HepG2 (cell line): ENCODE results near the gene MREG. TPM values are rescaled to one million over a fixed set of nuclear protein-coding genes. Genes with fewer than 3 reads are reported as not detected.

Source experiments
- ATAC-seq: fragments of 200-7000 bp; cut with Tn5 transposase; 3 replicates; pipeline ENCODE4 v1.9.1; 2020; ENCODE audit warnings: mild to moderate bottlenecking, moderate library complexity
- BruUV-seq: library from RNA; stranded (reverse); fragments of 400-500 nt; replicated peaks from 2 replicates; lab custom pipeline; 2021; lab: Mats Ljungman, UMichigan
- CTCF ChIA-PET: fragments of 300-600 bp; formaldehyde crosslinking; extraction: SDS; loops from one replicate; lab custom pipeline; 2021; ENCODE audit warnings: low total read pairs, inconsistent platforms, low intra/inter-chr PET ratio; lab: Yijun Ruan, JAX
- POLR2A ChIA-PET: fragments of 350-600 bp; sonication (Branson Sonifier 250); formaldehyde crosslinking; loops from one replicate; lab custom pipeline; 2020; ENCODE audit warnings: antibody characterized with exemption, inconsistent platforms; lab: Yijun Ruan, JAX
- DNase-seq: peaks from one replicate; pipeline ENCODE4 v3.0.0-alpha.2; 2015; ENCODE audit warnings: low spot score
- FAIRE-seq: peaks from 3 replicates; lab custom pipeline; 2011; peaks lifted over from hg19 to GRCh38; lab: Jason Lieb, UNC
- H2AFZ ChIP-seq: one replicate; pipeline ENCODE4 v1.6.1; 2011; ENCODE audit warnings: low read length, inconsistent platforms
- H3K27ac ChIP-seq: fragments of 300-600 bp; 3 replicates; pipeline ENCODE4 v1.8.0; 2011; ENCODE audit warnings: mixed run types, mild to moderate bottlenecking, mixed read lengths, low read length, inconsistent platforms; ENCODE audit not compliant: insufficient read depth; ENCODE audit errors: extremely low read length
- H3K27me3 ChIP-seq, 2 experiments: fragments of 200-600 bp in 1 of 2; 2 replicates in 1 of 2; 3 replicates in 1 of 2; pipeline versions ENCODE4 v1.6.0 to v1.8.0; 2011; ENCODE audit warnings: low read length in 2 of 2, mild to moderate bottlenecking in 2 of 2, moderate library complexity in 2 of 2, inconsistent platforms in 1 of 2; ENCODE audit not compliant: insufficient read depth in 2 of 2, control insufficient read depth in 1 of 2
- H3K36me3 ChIP-seq, 2 experiments: fragments of 200-600 bp in 1 of 2; replicated peaks in 1 of 2; 2 replicates in 1 of 2; 3 replicates in 1 of 2; pipeline versions ENCODE4 v1.5.1 to v1.8.0; 2011; ENCODE audit warnings: low read length in 2 of 2, inconsistent platforms in 1 of 2; ENCODE audit not compliant: insufficient read depth in 2 of 2, control insufficient read depth in 1 of 2
- H3K4me1 ChIP-seq: 2 replicates; pipeline ENCODE4 v1.5.1; 2012; ENCODE audit warnings: low read length, inconsistent platforms; ENCODE audit not compliant: insufficient read depth
- H3K4me2 ChIP-seq: 2 replicates; pipeline ENCODE4 v1.6.0; 2011; ENCODE audit warnings: low read depth, low read length, inconsistent platforms
- H3K4me3 ChIP-seq, 3 experiments: fragments of 200-600 bp in 1 of 3; sonication (generic), shearing (Covaris generic) in 1 of 3; replicated peaks in 1 of 3; 2 replicates each; pipeline ENCODE4 v1.5.1; 2011 to 2016; ENCODE audit warnings: low read length in 3 of 3, inconsistent platforms in 2 of 3, low read depth in 2 of 3, mild to moderate bottlenecking in 2 of 3, control low read depth in 1 of 3, mixed read lengths in 1 of 3; ENCODE audit not compliant: insufficient read depth in 1 of 3
- H3K79me2 ChIP-seq: one replicate; pipeline ENCODE4 v1.6.1; 2011; ENCODE audit warnings: low read length, inconsistent platforms; ENCODE audit not compliant: insufficient read depth
- H3K9ac ChIP-seq: 2 replicates; pipeline ENCODE4 v1.6.0; 2011; ENCODE audit warnings: mild to moderate bottlenecking, low read depth, low read length, inconsistent platforms; ENCODE audit not compliant: insufficient read depth
- H3K9me3 ChIP-seq: 2 replicates; pipeline ENCODE4 v1.5.1; 2012; ENCODE audit warnings: mild to moderate bottlenecking, low read length
- H4K20me1 ChIP-seq: 2 replicates; pipeline ENCODE4 v1.6.0; 2011; ENCODE audit warnings: inconsistent platforms, mild to moderate bottlenecking, low read length, moderate library complexity; ENCODE audit not compliant: insufficient read depth
- EEA1 ChIP-seq: sonication (generic); formaldehyde crosslinking; IDR thresholded peaks from 2 replicates; pipeline ENCODE4 v1.5.1; 2020; ENCODE audit warnings: mild to moderate bottlenecking, missing genetic modification reagents, borderline replicate concordance
- HES4 ChIP-seq: sonication (generic); formaldehyde crosslinking; IDR thresholded peaks from 2 replicates; pipeline ENCODE4 v1.9.0; 2021; ENCODE audit warnings: mild to moderate bottlenecking, missing genetic modification reagents, borderline replicate concordance
- HNF1A ChIP-seq, 2 experiments: sonication (generic) in 1 of 2; formaldehyde crosslinking in 1 of 2; IDR thresholded peaks; 2 replicates each; pipeline versions ENCODE4 v1.4.0 to v1.6.1; 2016 to 2020; ENCODE audit warnings: borderline replicate concordance in 1 of 2, low read depth in 1 of 2, mild to moderate bottlenecking in 1 of 2, missing genetic modification reagents in 1 of 2
- HNF1B ChIP-seq: sonication (generic); formaldehyde crosslinking; IDR thresholded peaks from 2 replicates; pipeline ENCODE4 v1.5.1; 2020; ENCODE audit warnings: mild to moderate bottlenecking, moderate library complexity, missing genetic modification reagents
- HNRNPL ChIP-seq: fragments of 200-400 bp; formaldehyde crosslinking; IDR thresholded peaks from 2 replicates; pipeline ENCODE4 v1.6.1; 2017; ENCODE audit warnings: mild to moderate bottlenecking, low read depth, low read length
- NFE2L2 ChIP-seq: fragments of 150-350 bp; IDR thresholded peaks from 2 replicates; pipeline ENCODE4 v1.6.1; 2014; ENCODE audit warnings: low read length
- REXO4 ChIP-seq: sonication (generic); formaldehyde crosslinking; IDR thresholded peaks from 2 replicates; pipeline ENCODE4 v1.8.0; 2022; ENCODE audit warnings: missing genetic modification reagents, mild to moderate bottlenecking, borderline replicate concordance
- RNF2 ChIP-seq: fragments of 450-650 bp; conservative IDR thresholded peaks from 2 replicates; pipeline ENCODE4 v1.6.1; 2016; ENCODE audit warnings: low read depth
- SCMH1 ChIP-seq: sonication (generic); formaldehyde crosslinking; IDR thresholded peaks from 2 replicates; pipeline ENCODE4 v1.9.0; 2021; ENCODE audit warnings: missing genetic modification reagents, mild to moderate bottlenecking, borderline replicate concordance
- SP2 ChIP-seq: sonication (generic); formaldehyde crosslinking; IDR thresholded peaks from 2 replicates; pipeline ENCODE4 v1.5.1; 2020; ENCODE audit warnings: mild to moderate bottlenecking, missing genetic modification reagents
- TRIM24 ChIP-seq: sonication (generic); formaldehyde crosslinking; IDR thresholded peaks from 2 replicates; pipeline ENCODE4 v1.8.0; 2022; ENCODE audit warnings: mild to moderate bottlenecking, missing genetic modification reagents
- ZNF30 ChIP-seq: sonication (generic); formaldehyde crosslinking; IDR thresholded peaks from 2 replicates; pipeline ENCODE4 v1.5.0; 2020; ENCODE audit warnings: mild to moderate bottlenecking, missing genetic modification reagents
- ZNF337 ChIP-seq: sonication (generic); formaldehyde crosslinking; IDR thresholded peaks from 2 replicates; pipeline ENCODE4 v1.5.1; 2020; ENCODE audit warnings: missing genetic modification reagents, low read depth, mild to moderate bottlenecking, borderline replicate concordance
- ZNF510 ChIP-seq: sonication (generic); formaldehyde crosslinking; IDR thresholded peaks from 2 replicates; pipeline ENCODE4 v1.4.0; 2020; ENCODE audit warnings: low read depth, mild to moderate bottlenecking, missing genetic modification reagents
- ZNF572 ChIP-seq: sonication (generic); formaldehyde crosslinking; IDR thresholded peaks from 2 replicates; pipeline ENCODE4 v1.5.1; 2020; ENCODE audit warnings: mild to moderate bottlenecking, missing genetic modification reagents
- ZNF879 ChIP-seq: sonication (generic); formaldehyde crosslinking; IDR thresholded peaks from 2 replicates; pipeline ENCODE4 v1.8.1; 2023; ENCODE audit warnings: missing genetic modification reagents
- ZSCAN30 ChIP-seq: sonication (generic); formaldehyde crosslinking; IDR thresholded peaks from 2 replicates; pipeline ENCODE4 v1.5.0; 2020; ENCODE audit warnings: mild to moderate bottlenecking, missing genetic modification reagents
- whole genome bisulfite sequencing: methylation state at CpG from one replicate; pipeline ENCODE4 v1.1.6; 2017; ENCODE audit warnings: low lambda C conversion rate; 5-methylcytosine and 5-hydroxymethylcytosine counted together
- in situ Hi-C: cut with HindIII; loops from 2 replicates; pipeline ENCODE4 v1.10.0; 2017; ENCODE audit warnings: low pct_unique_long_range_greater_than_20kb; ENCODE audit not compliant: extremely low pct_ligation_motif_present
- intact Hi-C: fragments of 100-400 bp; cut with micrococcal nuclease; formaldehyde crosslinking; loops from one replicate; pipeline ENCODE4 v1.10.0; 2022; ENCODE audit not compliant: unreplicated experiment
- polyA plus RNA-seq, 8 experiments: library from polyadenylated mRNA; depleted of rRNA in 3 of 8; stranded (reverse) in 7 of 8; unstranded in 1 of 8; fragments of >200 nt; fragmentation: Illumina TruSeq in 4 of 8; extraction: Trizol in 4 of 8; gene quantifications; 2 replicates each; pipeline versions ENCODE4 v1.2.1 to v1.2.3, GENCODE V29; 2011 to 2016; ENCODE audit warnings: low read depth in 4 of 8, missing spikeins in 1 of 8, mixed read lengths in 1 of 8; ENCODE audit not compliant: insufficient read depth in 1 of 8
- total RNA-seq, 5 experiments: library from RNA; depleted of rRNA; stranded (reverse); fragments of >200 nt; fragmentation: Illumina TruSeq; extraction: Trizol; gene quantifications; 2 replicates each; pipeline ENCODE4 v1.2.3, GENCODE V29; 2016; ENCODE audit warnings: low read depth in 1 of 5

The MREG gene
- total and polyA plus RNA-seq, 2 of the 13 experiments (the other 11 are each of a cell fraction or from before 2014, with no cell fraction given) = 7.5 to 23.3 TPM

- TF ChIP-seq NFE2L2 (peak; percentile 72), HNRNPL (no peak), REXO4 (CRISPR knock-in tag) (no peak), ZNF337 (CRISPR knock-in tag) (no peak), ZSCAN30 (no peak), ZNF510 (CRISPR knock-in tag) (no peak), EEA1 (CRISPR knock-in tag) (no peak), ZNF879 (CRISPR knock-in tag) (no peak), SP2 (CRISPR knock-in tag) (no peak), ZNF30 (no peak), TRIM24 (CRISPR knock-in tag) (no peak), RNF2 (no peak)
Observed at GRCh38 chr2:215929602-215930335, 83.6 kb downstream of the MREG start (continued).

- Histone ChIP-seq H2AFZ (no peak overlapping the region), H3K36me3 (no peaks in the 10 kb centered on the region), H3K4me1 (peaks cover 34% of the 10 kb centered on the region), H3K4me2 (no peak overlapping the region), H3K4me3 (no peak overlapping the region), H3K9me3 (no peaks in the 10 kb centered on the region), H3K27ac (no peak overlapping the region), H3K27me3 (no peaks in the 10 kb centered on the region), H4K20me1 (no peaks in the 10 kb centered on the region), H3K9ac (no peak overlapping the region), H3K79me2 (no peaks in the 10 kb centered on the region)
- intact Hi-C loops (no loop called here), in situ Hi-C loops (loop anchor here (25.0 kb wide), 3 partner anchors 966 to 1991 kb away; partner anchors contain the start of gene BARD1)
- CTCF ChIA-PET = no interaction called here
- no peak for DNase-seq
- ATAC-seq = no peak
- 79% methylated on average over 11 of the region's 11 CpGs for WGBS
- no TSS peak for BruUV-seq
- POLR2A ChIA-PET = no interaction called here
- FAIRE-seq = no peak
- TF ChIP-seq HES4 (CRISPR knock-in tag) = no peak
- TF ChIP-seq SCMH1 (CRISPR knock-in tag) = no peak
- TF ChIP-seq ZNF572 (CRISPR knock-in tag) = no peak
- no peak for TF ChIP-seq HNF1A (IDR thresholded peaks at IDR 0.05; ENCODE audit: low read depth)
- TF ChIP-seq HNF1A (CRISPR knock-in tag; IDR thresholded peaks at IDR 0.05; ENCODE audit: borderline replicate concordance) = no peak
- no peak for TF ChIP-seq HNF1B (CRISPR knock-in tag)
Observed at GRCh38 chr2:215928086-215928485, 85.3 kb downstream of the MREG start.
